Stimulated activated CD4-positive, alpha-beta T cell treated with anti-CD3 and anti-CD28 coated beads, Interleukin-15, amount 100 ng/mL, for 1 hour (primary cell): ENCODE results near the gene WWTR1.

Experiments used
- DNase-seq, 2 donors: peaks; one replicate each; pipeline ENCODE4 v3.0.0-alpha.2; 2020; ENCODE audit warnings: low read depth in 1 of 2, low spot score in 1 of 2

The WWTR1 gene

GRCh38 chr3:149502438-149502837 is 155.4 kb downstream of the WWTR1 start:
- DNase-seq = no peak

- no peak for DNase-seq
Measured at GRCh38 chr3:149501524-149501923, 156.3 kb downstream of the WWTR1 start.

DNA sequence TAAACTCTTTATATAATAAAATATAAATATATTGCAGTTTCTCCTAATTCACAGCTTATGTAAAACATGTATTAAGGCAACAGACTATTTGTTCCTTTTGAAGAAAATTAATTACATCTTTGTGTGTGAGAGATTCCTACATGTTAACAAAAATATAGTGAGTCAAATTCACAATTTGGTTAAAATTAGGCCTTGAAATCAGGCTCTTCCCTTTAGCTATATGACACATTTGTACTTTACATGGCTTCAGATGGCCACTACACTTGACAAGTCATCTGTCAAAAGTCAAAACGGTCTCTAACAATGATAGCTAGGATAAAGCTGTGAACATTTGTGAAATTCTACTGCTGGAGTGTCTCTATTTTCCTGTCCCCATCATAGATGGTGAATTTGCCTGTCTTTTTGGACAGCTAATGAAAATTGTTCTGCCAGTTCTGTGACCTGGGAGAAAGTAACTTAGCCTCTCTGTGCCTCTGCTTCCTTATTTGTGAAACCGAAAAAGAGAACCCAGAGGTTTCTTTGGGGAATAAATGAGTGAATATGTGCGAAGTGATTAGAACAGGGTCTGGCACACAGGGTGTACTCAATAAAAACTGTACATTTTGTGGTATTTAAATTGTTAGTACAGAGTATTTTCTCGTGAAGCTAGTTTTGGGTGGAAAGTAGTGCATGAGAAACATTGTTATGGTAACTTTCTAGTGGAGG is 159.7 kb downstream of the WWTR1 start:
- no peak for DNase-seq

GRCh38 chr3:149496891-149497290 is 160.9 kb downstream of the WWTR1 start:
- DNase-seq = no peak

GRCh38 chr3:149495581-149496125 is 162.2 kb downstream of the WWTR1 start:
- DNase-seq = no peak

DNA sequence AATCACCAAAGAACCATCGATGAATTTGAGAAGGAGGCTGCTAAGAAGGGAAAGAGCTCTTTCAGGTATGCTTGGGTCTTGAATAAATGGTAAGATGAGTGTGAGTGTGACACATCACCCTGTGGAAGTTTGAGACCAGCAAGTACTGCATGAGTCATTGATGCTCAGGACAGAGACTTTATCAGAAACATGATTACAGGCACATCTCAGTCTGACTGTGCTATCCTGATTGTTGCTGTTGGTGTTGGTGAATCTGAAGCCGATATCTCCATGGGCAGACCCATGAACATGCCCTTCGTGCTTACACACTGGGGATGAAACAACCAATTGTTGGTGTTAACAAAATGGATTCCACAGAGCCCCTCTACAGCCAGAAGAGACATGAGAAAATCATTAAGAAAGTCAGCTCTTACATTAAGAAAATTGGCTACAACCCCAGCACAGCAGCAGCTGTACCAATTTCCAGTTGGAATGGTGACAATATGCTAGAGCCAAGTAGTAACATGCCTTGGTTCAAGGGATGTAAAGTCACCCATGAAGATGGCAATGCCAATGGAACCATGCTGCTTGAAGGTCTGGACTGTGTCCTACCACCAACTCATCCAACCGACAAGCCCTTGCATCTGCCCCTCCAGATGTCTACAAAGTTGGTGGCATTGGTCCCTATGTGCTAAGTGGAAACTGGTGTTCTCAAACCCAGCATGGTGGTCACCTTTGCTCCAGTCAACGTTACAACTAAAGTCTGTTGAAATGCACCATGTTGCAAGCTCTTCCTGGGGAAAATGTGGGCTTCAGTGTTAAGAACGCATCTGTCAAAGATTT is 162.9 kb downstream of the WWTR1 start:
- DNase-seq = no peak

GRCh38 chr3:149494022-149494758 is 163.6 kb downstream of the WWTR1 start:
- DNase-seq = no peak

GRCh38 chr3:149493315-149494021 is 164.4 kb downstream of the WWTR1 start:
- DNase-seq = no peak

- no peak for DNase-seq
Measured at GRCh38 chr3:149490260-149490971, 167.4 kb downstream of the WWTR1 start.

DNA sequence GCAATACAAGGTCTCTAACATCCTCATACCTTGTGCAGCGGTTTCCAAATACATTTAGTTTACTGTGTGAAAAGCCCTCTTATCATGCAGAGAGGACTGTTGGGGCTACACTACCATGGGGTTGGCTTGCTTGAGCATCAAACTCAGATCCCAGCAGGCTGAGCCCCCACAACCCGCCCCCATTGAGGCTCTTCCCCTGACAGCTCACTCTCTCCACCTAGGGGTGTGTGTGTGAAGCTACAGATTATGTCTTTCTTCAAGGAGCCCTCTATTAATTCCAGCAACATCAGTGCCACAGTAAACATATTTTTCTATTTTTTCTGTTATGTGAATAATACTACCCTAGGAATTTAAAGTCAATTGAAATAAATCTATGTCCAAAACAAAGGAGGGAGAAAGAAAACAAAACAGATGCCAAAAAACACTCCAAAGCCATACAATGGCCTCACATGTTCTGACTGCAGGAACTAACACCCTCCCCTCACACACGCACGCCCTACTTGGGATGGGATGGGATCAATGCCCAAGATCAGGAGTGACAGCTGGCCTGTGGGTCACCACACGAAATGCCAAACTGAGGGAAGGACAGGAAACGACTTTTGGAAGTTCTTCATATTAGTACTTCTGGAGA is 168.7 kb downstream of the WWTR1 start:
- no peak for DNase-seq

DNA sequence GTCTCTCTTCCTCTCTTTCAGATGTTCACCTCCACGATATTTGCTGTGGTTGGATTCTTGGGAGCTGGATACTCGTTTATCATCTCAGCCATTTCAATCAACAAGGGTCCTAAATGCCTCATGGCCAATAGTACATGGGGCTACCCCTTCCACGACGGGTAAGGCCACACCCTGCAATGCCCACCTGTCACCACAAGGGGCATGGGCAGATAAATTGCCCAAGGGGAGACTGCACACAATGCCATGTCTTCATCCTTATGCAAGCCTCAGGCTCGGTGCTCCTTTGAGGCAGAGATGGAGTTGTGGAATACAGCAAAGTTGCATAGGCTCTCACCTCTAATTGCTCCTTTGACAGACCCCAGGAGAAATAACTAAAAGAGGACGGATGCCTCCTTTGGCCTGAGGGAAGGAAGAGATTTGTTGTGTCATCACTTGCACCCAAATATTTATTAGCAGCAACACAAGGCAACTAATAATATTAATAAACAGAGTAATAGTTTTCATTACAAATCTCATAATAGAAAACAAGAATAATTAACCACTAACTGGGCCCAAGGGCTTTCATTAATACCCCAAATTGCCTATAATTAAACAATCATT is 170.1 kb downstream of the WWTR1 start:
- DNase-seq = no peak

GRCh38 chr3:149486726-149487125 is 171.1 kb downstream of the WWTR1 start:
- DNase-seq = no peak

DNA sequence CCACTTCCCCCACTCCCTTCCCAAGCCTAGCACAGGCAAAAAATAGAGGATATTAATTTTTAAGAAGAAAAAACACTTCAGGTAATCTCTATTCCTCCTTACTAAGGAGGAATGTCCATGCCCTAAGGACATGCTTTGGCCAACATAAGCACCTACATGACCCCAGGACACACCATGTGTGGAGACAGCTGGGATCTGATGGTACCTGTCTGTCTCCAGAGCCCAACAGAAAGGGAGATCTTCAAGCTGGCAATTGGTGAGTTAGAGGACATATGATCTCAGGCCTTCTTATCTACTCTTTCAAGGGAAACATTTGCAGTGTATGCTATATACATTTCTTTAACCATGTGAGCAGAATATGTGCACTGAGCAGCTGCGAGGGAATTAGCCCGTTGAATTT is 176.3 kb downstream of the WWTR1 start:
- no peak for DNase-seq

DNA sequence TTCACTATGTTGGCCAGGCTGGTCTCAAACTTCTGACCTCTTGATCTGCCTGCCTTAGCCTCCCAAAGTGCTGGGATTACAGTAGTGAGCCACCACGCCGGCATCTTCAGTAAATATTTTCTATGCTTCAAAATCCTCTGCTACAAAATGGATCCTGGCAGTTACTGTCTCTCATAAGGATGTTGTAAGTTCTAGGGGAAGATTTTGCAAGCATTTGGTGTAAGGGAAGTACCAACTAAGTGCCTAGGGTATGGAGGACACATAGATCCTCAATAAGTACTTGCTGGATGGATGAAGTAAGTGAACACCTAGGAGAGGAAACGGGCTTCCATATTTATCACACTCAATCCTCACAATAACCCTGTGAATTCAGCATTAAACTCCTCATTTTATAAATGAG is 176.8 kb downstream of the WWTR1 start:
- no peak for DNase-seq

DNA sequence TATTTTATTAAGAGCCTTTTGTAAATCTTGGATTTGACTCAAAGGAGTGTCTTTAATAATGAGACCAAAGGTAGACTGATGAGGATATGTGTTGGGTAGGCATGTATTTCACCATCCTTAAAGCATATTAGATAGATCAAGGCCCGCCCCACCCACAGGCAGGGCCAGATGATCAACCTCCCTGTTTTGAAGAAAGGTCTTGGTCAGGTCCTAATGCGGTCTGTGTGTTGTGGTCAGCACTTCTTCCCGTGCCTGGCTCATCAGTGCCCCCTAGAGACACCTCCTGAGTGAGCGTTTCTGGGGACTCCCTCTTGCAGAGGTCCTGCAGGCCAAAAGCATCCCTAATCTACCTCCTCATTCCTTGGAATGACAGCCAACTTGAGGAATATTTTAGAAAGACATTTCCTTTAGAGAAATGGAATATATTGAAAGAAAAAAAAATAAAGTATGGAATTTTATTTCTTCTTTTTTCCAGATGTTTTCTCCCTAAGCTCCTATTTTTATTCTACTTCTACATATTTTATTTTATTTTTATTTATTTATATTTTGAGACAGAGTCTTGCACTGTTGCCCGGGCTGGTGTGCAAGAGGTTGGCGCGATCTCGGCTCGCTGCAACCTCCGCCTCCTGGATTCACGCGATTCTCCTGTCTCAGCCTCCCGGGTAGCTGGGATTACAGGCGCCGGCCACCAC is 177.4 kb downstream of the WWTR1 start:
- DNase-seq = no peak

- no peak for DNase-seq
Measured at GRCh38 chr3:149479621-149480325, 178.1 kb downstream of the WWTR1 start.

DNA sequence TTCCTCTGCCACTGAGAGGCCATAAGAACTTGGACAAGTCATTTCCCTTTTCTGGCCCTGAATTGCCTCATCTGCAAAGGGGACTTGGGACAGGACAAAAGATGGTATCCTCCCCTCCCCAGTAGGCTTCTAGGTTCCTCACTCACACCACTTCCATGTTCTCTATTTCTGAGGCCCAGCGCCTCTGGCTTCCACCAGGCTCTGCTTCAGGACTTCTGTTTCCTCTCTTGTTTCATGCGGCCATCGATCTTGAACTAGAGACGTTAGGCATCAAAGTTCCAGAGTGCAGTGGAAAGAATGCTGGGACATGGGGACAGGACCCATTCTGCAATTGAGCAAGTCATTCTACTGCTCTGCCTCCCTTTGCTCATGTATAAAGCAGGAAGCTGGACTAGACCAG is 181.6 kb downstream of the WWTR1 start:
- no peak for DNase-seq

DNA sequence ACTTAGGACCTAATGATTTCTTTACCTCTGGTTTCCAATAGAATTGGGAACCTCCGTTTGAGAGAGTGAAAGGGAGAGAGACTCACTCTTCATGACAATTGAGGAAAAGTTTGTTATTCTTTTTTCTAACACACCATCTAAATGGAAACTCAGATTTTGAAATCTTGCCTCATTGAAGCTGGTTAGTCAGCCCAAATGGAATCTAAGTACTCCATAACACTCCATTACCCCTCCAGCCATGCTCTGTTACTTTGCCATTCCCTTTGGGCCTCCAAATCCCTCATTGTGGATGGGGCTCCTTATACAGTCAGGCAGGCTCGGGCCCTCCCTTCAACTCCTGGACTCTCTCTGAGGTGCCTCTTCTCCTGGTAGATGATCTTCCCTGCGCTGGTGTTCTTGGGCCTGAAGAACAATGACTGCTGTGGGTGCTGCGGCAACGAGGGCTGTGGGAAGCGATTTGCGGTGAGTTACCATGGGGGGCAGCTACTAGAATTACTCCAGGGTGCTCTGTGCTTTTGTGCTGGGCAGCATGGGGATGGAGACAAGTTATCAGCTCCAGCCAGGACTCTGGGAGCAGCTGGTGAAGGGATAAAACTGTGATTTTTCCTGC is 182.3 kb downstream of the WWTR1 start:
- no peak for DNase-seq
